Type B pancreatic cell (in vitro differentiated cells): Measurements from ENCODE around the gene ZMYM2. TPM values are rescaled to one million over a fixed set of nuclear protein-coding genes. Genes with fewer than 3 reads are reported as not detected.

Experiments
- DNase-seq: peaks from one replicate; pipeline ENCODE4 v3.0.0; 2021; ENCODE audit warnings: mixed read lengths; ENCODE audit not compliant: unreplicated experiment; ENCODE audit errors: extremely low spot score
- H3K27ac Mint-ChIP-seq: 2 replicates; pipeline ENCODE4 v1.8.0; 2021; ENCODE audit warnings: mild to moderate bottlenecking, mixed read lengths
- H3K27me3 Mint-ChIP-seq: 2 replicates; pipeline ENCODE4 v1.8.0; 2021; ENCODE audit warnings: mixed read lengths
- H3K36me3 Mint-ChIP-seq: 2 replicates; pipeline ENCODE4 v1.8.0; 2021; ENCODE audit warnings: mixed read lengths
- H3K4me1 Mint-ChIP-seq: one replicate; pipeline ENCODE4 v1.8.0; 2021; ENCODE audit warnings: mixed read lengths; ENCODE audit not compliant: unreplicated experiment
- H3K4me3 Mint-ChIP-seq: 2 replicates; pipeline ENCODE4 v1.8.0; 2021; ENCODE audit warnings: mild to moderate bottlenecking, mixed read lengths
- H3K9me3 Mint-ChIP-seq: 2 replicates; pipeline ENCODE4 v1.8.0; 2021; ENCODE audit warnings: mixed read lengths
- CTCF ChIP-seq: fragments of 200-600 bp; sonication (generic); conservative IDR thresholded peaks from 2 replicates; pipeline ENCODE4 v1.5.0; 2021; ENCODE audit warnings: antibody characterized with exemption, mild to moderate bottlenecking
- total RNA-seq: library from RNA; stranded (reverse); gene quantifications from 2 replicates; pipeline ENCODE4 v1.2.1, GENCODE V29; 2021; ENCODE audit warnings: low replicate concordance

Gene ZMYM2
- total RNA-seq, 1 donor from 2014 or later: 108 TPM

- DNase-seq: no peak
- Mint-ChIP-seq H3K9me3 (no peaks in the 10 kb centered on the region), H3K27ac (peak overlapping the region; percentile 1), H3K27me3 (peaks cover 36% of the 10 kb centered on the region), H3K4me3 (peak overlapping the region; percentile 44), H3K36me3 (no peaks in the 10 kb centered on the region), H3K4me1 (peaks cover 9% of the 10 kb centered on the region)
- no peak for TF ChIP-seq CTCF
Observed at GRCh38 chr13:20125129-20125782, 166.7 kb downstream of the ZMYM2 start.

- no peak for TF ChIP-seq CTCF
- DNase-seq: no peak
- Mint-ChIP-seq H3K27me3 (peaks cover 36% of the 10 kb centered on the region), H3K4me1 (peaks cover 5% of the 10 kb centered on the region), H3K9me3 (no peaks in the 10 kb centered on the region), H3K36me3 (no peaks in the 10 kb centered on the region), H3K4me3 (peak overlapping the region; percentile 44), H3K27ac (peak overlapping the region; percentile 1)
Observed at GRCh38 chr13:20125783-20126165, 167.2 kb downstream of the ZMYM2 start.

- Mint-ChIP-seq H3K36me3 (no peaks in the 10 kb centered on the region), H3K9me3 (no peaks in the 10 kb centered on the region), H3K27me3 (peaks cover 36% of the 10 kb centered on the region), H3K4me1 (no peaks in the 10 kb centered on the region), H3K27ac (no peak overlapping the region), H3K4me3 (no peak overlapping the region)
- no peak for TF ChIP-seq CTCF
- DNase-seq: no peak
Observed at GRCh38 chr13:20126541-20127261, 168.2 kb downstream of the ZMYM2 start.

GRCh38 chr13:20127262-20127561 lies 168.7 kb downstream of the ZMYM2 start:
- Mint-ChIP-seq H3K4me3 (peak overlapping the region; percentile 76), H3K27me3 (peaks cover 39% of the 10 kb centered on the region), H3K36me3 (no peaks in the 10 kb centered on the region), H3K9me3 (no peaks in the 10 kb centered on the region), H3K4me1 (no peaks in the 10 kb centered on the region), H3K27ac (no peak overlapping the region)
- DNase-seq: no peak
- TF ChIP-seq CTCF: no peak

GRCh38 chr13:20127562-20128458 lies 169.3 kb downstream of the ZMYM2 start:
- no peaks in the 10 kb centered on the region for H3K9me3 Mint-ChIP-seq
- no peaks in the 10 kb centered on the region for H3K36me3 Mint-ChIP-seq
- H3K4me3 Mint-ChIP-seq: peak overlapping the region; percentile 76
- no peaks in the 10 kb centered on the region for H3K4me1 Mint-ChIP-seq
- no peak overlapping the region for H3K27ac Mint-ChIP-seq
- peak; percentile 57 for TF ChIP-seq CTCF
- H3K27me3 Mint-ChIP-seq: peaks cover 43% of the 10 kb centered on the region
- DNase-seq: no peak
